A549 (cell line): ENCODE results near the gene TTF2.
"Not testable (repeated sequence)": the region's sequence is repeated elsewhere in the genome, so short reads cannot be mapped to it uniquely, and the experiment has no call there.

Experiments used
- CHD4 ChIP-seq: fragments of 200-600 bp; sonication (generic); IDR thresholded peaks from 2 replicates; pipeline ENCODE4 v1.6.1; 2016; ENCODE audit warnings: antibody characterized with exemption, mild to moderate bottlenecking, borderline replicate concordance
- EHMT2 ChIP-seq: fragments of 200-600 bp; sonication (generic); IDR thresholded peaks from 2 replicates; pipeline ENCODE4 v1.6.1; 2016; ENCODE audit warnings: antibody characterized with exemption, low read depth, mild to moderate bottlenecking, moderate library complexity
- FOSL2 ChIP-seq, 2 experiments: fragments of 450-650 bp in 1 of 2; fragments of >200 bp in 1 of 2; sonication (Bioruptor Twin) in 1 of 2; formaldehyde crosslinking; IDR thresholded peaks; 2 replicates each; pipeline versions ENCODE4 v1.5.0 to v1.6.1; 2016 to 2020; ENCODE audit warnings: mild to moderate bottlenecking in 1 of 2, moderate library complexity in 1 of 2
- HDAC2 ChIP-seq: fragments of 200-600 bp; sonication (generic); IDR thresholded peaks from 2 replicates; pipeline ENCODE4 v1.6.1; 2016
- MAFK ChIP-seq: fragments of 450-650 bp; IDR thresholded peaks from 2 replicates; pipeline ENCODE4 v1.6.1; 2014; ENCODE audit not compliant: partially characterized antibody
- NR3C1 ChIP-seq: fragments of >200 bp; sonication (Bioruptor Twin); formaldehyde crosslinking; IDR thresholded peaks from 3 replicates; pipeline ENCODE4 v1.6.1; 2017
- PHF8 ChIP-seq: fragments of 200-600 bp; sonication (generic); IDR thresholded peaks from 2 replicates; pipeline ENCODE4 v1.6.1; 2016; ENCODE audit warnings: low read depth, mild to moderate bottlenecking, antibody characterized with exemption, moderate library complexity, borderline replicate concordance
- POLR2A ChIP-seq: IDR thresholded peaks from 2 replicates; pipeline ENCODE4 v1.6.1; 2012; ENCODE audit warnings: mild to moderate bottlenecking, low read length
- RAD21 ChIP-seq, 2 experiments: fragments of >200 bp in 1 of 2; sonication (Bioruptor Twin) in 1 of 2; formaldehyde crosslinking in 1 of 2; IDR thresholded peaks in 1 of 2; conservative IDR thresholded peaks in 1 of 2; 2 replicates in 1 of 2; 3 replicates in 1 of 2; pipeline ENCODE4 v1.6.1; 2012 to 2018; ENCODE audit warnings: inconsistent platforms in 1 of 2
- TF ChIP-seq, protein P1 (sequence below): fragments of >200 bp; sonication (Bioruptor Twin); formaldehyde crosslinking; IDR thresholded peaks from 3 replicates; pipeline ENCODE4 v1.5.1; 2016
- TF ChIP-seq, protein P2 (sequence below): IDR thresholded peaks from 2 replicates; pipeline ENCODE4 v1.6.1; 2012
- TF ChIP-seq, protein P3 (sequence below): fragments of 450-650 bp; IDR thresholded peaks from 2 replicates; pipeline ENCODE4 v1.6.1; 2014; ENCODE audit warnings: antibody characterized with exemption

DNA sequence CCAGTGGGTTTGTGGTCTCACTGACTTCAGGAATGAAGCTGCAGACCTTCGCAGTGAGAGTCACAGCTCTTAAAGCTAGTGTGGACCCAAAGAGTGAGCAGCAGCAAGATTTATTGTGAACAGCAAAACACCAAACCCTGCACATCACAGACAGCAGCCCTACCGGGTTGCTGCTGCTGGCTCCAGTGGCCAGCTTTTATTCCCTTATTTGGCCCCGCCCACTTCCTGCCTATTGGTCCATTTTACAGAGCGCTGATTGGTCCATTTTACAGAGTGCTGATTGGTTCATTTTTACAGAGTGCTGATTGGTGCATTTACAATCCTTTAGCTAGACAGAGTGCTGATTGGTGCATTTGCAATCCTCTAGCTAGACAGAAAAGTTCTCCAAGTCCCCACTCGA, 91.2 kb downstream of the TTF2 start:
- TF ChIP-seq PHF8; POLR2A; HDAC2; MAFK; NR3C1; FOSL2 (IDR thresholded peaks at IDR 0.05); FOSL2 (CRISPR knock-in tag; IDR thresholded peaks at IDR 0.05); RAD21 (conservative IDR thresholded peaks at IDR 0.05 in 1 of 2, IDR thresholded peaks at IDR 0.05 in 1 of 2); EHMT2; CHD4: not testable (repeated sequence)
- TF ChIP-seq, protein P1, sequence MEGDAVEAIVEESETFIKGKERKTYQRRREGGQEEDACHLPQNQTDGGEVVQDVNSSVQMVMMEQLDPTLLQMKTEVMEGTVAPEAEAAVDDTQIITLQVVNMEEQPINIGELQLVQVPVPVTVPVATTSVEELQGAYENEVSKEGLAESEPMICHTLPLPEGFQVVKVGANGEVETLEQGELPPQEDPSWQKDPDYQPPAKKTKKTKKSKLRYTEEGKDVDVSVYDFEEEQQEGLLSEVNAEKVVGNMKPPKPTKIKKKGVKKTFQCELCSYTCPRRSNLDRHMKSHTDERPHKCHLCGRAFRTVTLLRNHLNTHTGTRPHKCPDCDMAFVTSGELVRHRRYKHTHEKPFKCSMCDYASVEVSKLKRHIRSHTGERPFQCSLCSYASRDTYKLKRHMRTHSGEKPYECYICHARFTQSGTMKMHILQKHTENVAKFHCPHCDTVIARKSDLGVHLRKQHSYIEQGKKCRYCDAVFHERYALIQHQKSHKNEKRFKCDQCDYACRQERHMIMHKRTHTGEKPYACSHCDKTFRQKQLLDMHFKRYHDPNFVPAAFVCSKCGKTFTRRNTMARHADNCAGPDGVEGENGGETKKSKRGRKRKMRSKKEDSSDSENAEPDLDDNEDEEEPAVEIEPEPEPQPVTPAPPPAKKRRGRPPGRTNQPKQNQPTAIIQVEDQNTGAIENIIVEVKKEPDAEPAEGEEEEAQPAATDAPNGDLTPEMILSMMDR, result not testable (repeated sequence)
- TF ChIP-seq, protein P2, sequence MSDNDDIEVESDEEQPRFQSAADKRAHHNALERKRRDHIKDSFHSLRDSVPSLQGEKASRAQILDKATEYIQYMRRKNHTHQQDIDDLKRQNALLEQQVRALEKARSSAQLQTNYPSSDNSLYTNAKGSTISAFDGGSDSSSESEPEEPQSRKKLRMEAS, result not testable (repeated sequence)
- TF ChIP-seq, protein P3, sequence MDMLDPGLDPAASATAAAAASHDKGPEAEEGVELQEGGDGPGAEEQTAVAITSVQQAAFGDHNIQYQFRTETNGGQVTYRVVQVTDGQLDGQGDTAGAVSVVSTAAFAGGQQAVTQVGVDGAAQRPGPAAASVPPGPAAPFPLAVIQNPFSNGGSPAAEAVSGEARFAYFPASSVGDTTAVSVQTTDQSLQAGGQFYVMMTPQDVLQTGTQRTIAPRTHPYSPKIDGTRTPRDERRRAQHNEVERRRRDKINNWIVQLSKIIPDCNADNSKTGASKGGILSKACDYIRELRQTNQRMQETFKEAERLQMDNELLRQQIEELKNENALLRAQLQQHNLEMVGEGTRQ, result not testable (repeated sequence)
